HEK293 (cell line): ENCODE measurements around the gene VAV2.

ENCODE experiments used
- CTCF ChIA-PET: fragments of 350-600 bp; formaldehyde crosslinking; extraction: SDS; loops from one replicate; lab custom pipeline; 2021; ENCODE audit warnings: antibody characterized with exemption; lab: Yijun Ruan, JAX
- POLR2A ChIA-PET: fragments of 300-600 bp; formaldehyde crosslinking; extraction: SDS; loops from one replicate; lab custom pipeline; 2020; ENCODE audit warnings: antibody characterized with exemption, inconsistent platforms; lab: Yijun Ruan, JAX
- H3K27ac ChIP-seq: fragments of 200-500 bp; sonication (Bioruptor generic); 2 replicates; pipeline ENCODE4 v1.5.1; 2014; ENCODE audit warnings: low read depth, low read length, control low read depth, inconsistent platforms; ENCODE audit errors: extremely low read depth
- H3K36me3 ChIP-seq, 2 experiments: fragments of 200-500 bp in 1 of 2; sonication (Bioruptor generic) in 1 of 2; 1 replicate in 1 of 2; 2 replicates in 1 of 2; pipeline ENCODE4 v1.5.1; 2014 to 2017; ENCODE audit warnings: inconsistent platforms in 2 of 2, low read length in 2 of 2; ENCODE audit not compliant: control insufficient read depth in 2 of 2, insufficient read depth in 1 of 2
- H3K4me1 ChIP-seq: fragments of 200-500 bp; sonication (Bioruptor generic); 2 replicates; pipeline ENCODE4 v1.5.1; 2014; ENCODE audit warnings: mild to moderate bottlenecking, low read length, inconsistent platforms; ENCODE audit not compliant: control insufficient read depth, insufficient read depth
- H3K4me3 ChIP-seq: 2 replicates; pipeline ENCODE4 v1.5.1; 2011; ENCODE audit warnings: low read depth, mild to moderate bottlenecking, control low read depth, low read length, moderate library complexity
- H3K9me3 ChIP-seq: fragments of 200-500 bp; sonication (Bioruptor generic); 2 replicates; pipeline ENCODE4 v1.5.1; 2014; ENCODE audit warnings: low read depth, low read length, inconsistent platforms; ENCODE audit not compliant: control insufficient read depth, insufficient read depth
- GLIS1 ChIP-seq: fragments of 450-650 bp; formaldehyde crosslinking; IDR thresholded peaks from 2 replicates; pipeline ENCODE4 v1.5.1; 2016; ENCODE audit warnings: missing biosample characterization, missing genetic modification characterization
- HIC1 ChIP-seq: fragments of 450-650 bp; formaldehyde crosslinking; IDR thresholded peaks from 2 replicates; pipeline ENCODE4 v1.5.1; 2016; ENCODE audit warnings: missing biosample characterization, missing genetic modification characterization
- HOXC10 ChIP-seq: sonication (generic); formaldehyde crosslinking; IDR thresholded peaks from 2 replicates; pipeline ENCODE4 v1.8.1; 2023; ENCODE audit warnings: mild to moderate bottlenecking, missing genetic modification reagents
- MYNN ChIP-seq: fragments of 450-650 bp; formaldehyde crosslinking; IDR thresholded peaks from 2 replicates; pipeline ENCODE4 v1.5.1; 2016; ENCODE audit warnings: missing biosample characterization, missing genetic modification characterization, borderline replicate concordance
- PRDM6 ChIP-seq: fragments of 450-650 bp; formaldehyde crosslinking; IDR thresholded peaks from 2 replicates; pipeline ENCODE4 v1.5.1; 2017; ENCODE audit warnings: missing biosample characterization, missing genetic modification characterization
- YY2 ChIP-seq: fragments of 450-650 bp; formaldehyde crosslinking; IDR thresholded peaks from 2 replicates; pipeline ENCODE4 v1.5.1; 2016; ENCODE audit warnings: missing biosample characterization, missing genetic modification characterization
- ZBTB26 ChIP-seq: fragments of 450-650 bp; formaldehyde crosslinking; optimal IDR thresholded peaks from 2 replicates; pipeline ENCODE3; 2016; ENCODE audit warnings: missing biosample characterization, mild to moderate bottlenecking, missing genetic modification characterization
- ZEB2 ChIP-seq: fragments of 450-650 bp; formaldehyde crosslinking; IDR thresholded peaks from 2 replicates; pipeline ENCODE4 v1.5.1; 2016; ENCODE audit warnings: missing biosample characterization, missing genetic modification characterization
- ZNF114 ChIP-seq: fragments of 450-650 bp; formaldehyde crosslinking; IDR thresholded peaks from 2 replicates; pipeline ENCODE4 v1.5.0; 2017; ENCODE audit warnings: missing biosample characterization, missing genetic modification characterization
- ZNF121 ChIP-seq: fragments of 450-650 bp; formaldehyde crosslinking; IDR thresholded peaks from 2 replicates; pipeline ENCODE4 v1.5.1; 2016; ENCODE audit warnings: missing biosample characterization, missing genetic modification characterization
- ZNF140 ChIP-seq: fragments of 450-650 bp; formaldehyde crosslinking; IDR thresholded peaks from 2 replicates; pipeline ENCODE4 v1.5.1; 2016; ENCODE audit warnings: missing biosample characterization, missing genetic modification characterization
- ZNF16 ChIP-seq: fragments of 450-650 bp; formaldehyde crosslinking; IDR thresholded peaks from 2 replicates; pipeline ENCODE4 v1.5.1; 2016; ENCODE audit warnings: low read depth, missing biosample characterization, missing genetic modification characterization
- ZNF239 ChIP-seq: fragments of 450-650 bp; formaldehyde crosslinking; IDR thresholded peaks from 2 replicates; pipeline ENCODE4 v1.5.1; 2016; ENCODE audit warnings: missing biosample characterization, missing genetic modification characterization
- ZNF292 ChIP-seq: fragments of 450-650 bp; formaldehyde crosslinking; IDR thresholded peaks from 2 replicates; pipeline ENCODE4 v1.5.1; 2016; ENCODE audit warnings: low read depth, missing biosample characterization, missing genetic modification characterization, borderline replicate concordance
- ZNF311 ChIP-seq: fragments of 450-650 bp; formaldehyde crosslinking; IDR thresholded peaks from 2 replicates; pipeline ENCODE4 v1.5.1; 2017; ENCODE audit warnings: missing biosample characterization, missing genetic modification characterization, borderline replicate concordance
- ZNF366 ChIP-seq: fragments of 450-650 bp; formaldehyde crosslinking; conservative IDR thresholded peaks from 2 replicates; pipeline ENCODE4 v1.5.1; 2016; ENCODE audit warnings: missing biosample characterization, missing genetic modification characterization
- ZNF398 ChIP-seq: fragments of 450-650 bp; formaldehyde crosslinking; IDR thresholded peaks from 2 replicates; pipeline ENCODE4 v1.5.1; 2017; ENCODE audit warnings: missing biosample characterization, missing genetic modification characterization
- ZNF560 ChIP-seq: fragments of 450-650 bp; formaldehyde crosslinking; IDR thresholded peaks from 2 replicates; pipeline ENCODE4 v1.5.1; 2017; ENCODE audit warnings: missing biosample characterization, missing genetic modification characterization, borderline replicate concordance
- ZNF596 ChIP-seq: fragments of 450-650 bp; IDR thresholded peaks from 2 replicates; pipeline ENCODE4 v1.5.0; 2018; ENCODE audit warnings: missing biosample characterization, mild to moderate bottlenecking, missing genetic modification characterization, moderate library complexity
- ZNF639 ChIP-seq: fragments of 450-650 bp; formaldehyde crosslinking; IDR thresholded peaks from 2 replicates; pipeline ENCODE4 v1.5.1; 2016; ENCODE audit warnings: missing biosample characterization, missing genetic modification characterization
- ZNF645 ChIP-seq: fragments of 450-650 bp; formaldehyde crosslinking; IDR thresholded peaks from 2 replicates; pipeline ENCODE4; 2016; ENCODE audit warnings: missing biosample characterization, missing genetic modification characterization
- ZNF701 ChIP-seq: fragments of 450-650 bp; formaldehyde crosslinking; IDR thresholded peaks from 2 replicates; pipeline ENCODE4 v1.5.1; 2016; ENCODE audit warnings: missing biosample characterization, missing genetic modification characterization
- ZNF837 ChIP-seq: fragments of 450-650 bp; formaldehyde crosslinking; IDR thresholded peaks from 2 replicates; pipeline ENCODE4 v1.5.1; 2016; ENCODE audit warnings: missing biosample characterization, missing genetic modification characterization

The VAV2 gene

GRCh38 chr9:133906932-133907910 lies 84.9 kb downstream of the VAV2 start:
- TF ChIP-seq YY2, result no peak
- TF ChIP-seq ZNF639 (tag by site-specific recombination), result no peak
- no peak for TF ChIP-seq GLIS1 (tag by site-specific recombination)
- no peak for TF ChIP-seq ZNF596 (tag by site-specific recombination)
- TF ChIP-seq MYNN, result no peak
- no peak for TF ChIP-seq ZNF239
- TF ChIP-seq ZNF560 (tag by site-specific recombination), result no peak
- TF ChIP-seq ZNF292 (tag by site-specific recombination), result no peak
- TF ChIP-seq HOXC10 (CRISPR knock-in tag), result no peak
- TF ChIP-seq PRDM6 (tag by site-specific recombination), result no peak
- TF ChIP-seq ZNF398 (tag by site-specific recombination), result no peak
- TF ChIP-seq ZNF114 (tag by site-specific recombination), result no peak
- TF ChIP-seq ZNF701 (tag by site-specific recombination), result no peak
- no peak for TF ChIP-seq ZBTB26 (tag by site-specific recombination)
- TF ChIP-seq ZEB2 (tag by site-specific recombination), result no peak
- Histone ChIP-seq H3K27ac (no peak overlapping the region), H3K4me3 (no peak overlapping the region), H3K4me1 (no peaks in the 10 kb centered on the region), H3K36me3 (no peaks in the 10 kb centered on the region), H3K9me3 (no peaks in the 10 kb centered on the region)
- ChIA-PET POLR2A (no interaction called here), CTCF (interaction anchor here (0.5 kb wide), 1 partner anchor 805 kb away, joined by 4 read pairs; no protein-coding TSS in a partner anchor)

- POLR2A ChIA-PET, result no interaction called here
- CTCF ChIA-PET, result no interaction called here
- TF ChIP-seq ZNF366 (tag by site-specific recombination), result no peak
- TF ChIP-seq HIC1 (tag by site-specific recombination), result no peak
- no peak for TF ChIP-seq ZNF311 (tag by site-specific recombination)
- no peak for TF ChIP-seq ZNF121
- TF ChIP-seq ZNF114 (tag by site-specific recombination), result no peak
- no peak for TF ChIP-seq ZNF645 (tag by site-specific recombination)
- TF ChIP-seq PRDM6 (tag by site-specific recombination), result no peak
- no peak for TF ChIP-seq ZNF837 (tag by site-specific recombination)
- no peak for TF ChIP-seq ZNF16 (tag by site-specific recombination)
- no peak for TF ChIP-seq ZNF140
These were observed 85.9 kb downstream of the VAV2 start for GRCh38 chr9:133906218-133906617.

More at GRCh38 chr9:133906218-133906617, 85.9 kb downstream of the VAV2 start:
- no peaks in the 10 kb centered on the region for H3K36me3 ChIP-seq
- no peaks in the 10 kb centered on the region for H3K4me1 ChIP-seq
- H3K27ac ChIP-seq, result no peak overlapping the region
- H3K4me3 ChIP-seq, result no peak overlapping the region
- H3K9me3 ChIP-seq, result no peaks in the 10 kb centered on the region
